Measurements from ENCODE around the gene DOCK2.

DOCK2 gene

DNA sequence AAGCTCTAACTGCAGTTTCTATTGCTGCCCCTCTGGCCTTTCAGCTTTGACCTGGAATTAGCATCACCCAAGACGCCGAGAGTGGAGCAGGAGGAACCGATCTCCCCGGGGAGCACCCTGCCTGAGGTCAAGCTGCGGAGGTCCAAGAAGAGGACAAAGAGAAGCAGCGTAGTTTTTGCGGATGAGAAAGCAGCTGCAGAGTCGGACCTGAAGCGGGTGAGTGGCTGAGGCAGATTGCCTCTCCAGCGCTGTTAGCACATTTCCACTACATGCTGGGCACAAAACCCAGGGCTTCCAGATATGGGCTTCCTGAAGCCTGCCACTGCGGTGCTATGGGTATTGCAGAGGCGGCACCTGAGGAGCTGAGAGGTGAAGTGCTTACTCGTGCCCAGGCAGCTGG is 441.9 kb downstream of the DOCK2 start:
- DNase-seq (ENCODE audit: low read depth): no peak
- TF ChIP-seq, protein P1, sequence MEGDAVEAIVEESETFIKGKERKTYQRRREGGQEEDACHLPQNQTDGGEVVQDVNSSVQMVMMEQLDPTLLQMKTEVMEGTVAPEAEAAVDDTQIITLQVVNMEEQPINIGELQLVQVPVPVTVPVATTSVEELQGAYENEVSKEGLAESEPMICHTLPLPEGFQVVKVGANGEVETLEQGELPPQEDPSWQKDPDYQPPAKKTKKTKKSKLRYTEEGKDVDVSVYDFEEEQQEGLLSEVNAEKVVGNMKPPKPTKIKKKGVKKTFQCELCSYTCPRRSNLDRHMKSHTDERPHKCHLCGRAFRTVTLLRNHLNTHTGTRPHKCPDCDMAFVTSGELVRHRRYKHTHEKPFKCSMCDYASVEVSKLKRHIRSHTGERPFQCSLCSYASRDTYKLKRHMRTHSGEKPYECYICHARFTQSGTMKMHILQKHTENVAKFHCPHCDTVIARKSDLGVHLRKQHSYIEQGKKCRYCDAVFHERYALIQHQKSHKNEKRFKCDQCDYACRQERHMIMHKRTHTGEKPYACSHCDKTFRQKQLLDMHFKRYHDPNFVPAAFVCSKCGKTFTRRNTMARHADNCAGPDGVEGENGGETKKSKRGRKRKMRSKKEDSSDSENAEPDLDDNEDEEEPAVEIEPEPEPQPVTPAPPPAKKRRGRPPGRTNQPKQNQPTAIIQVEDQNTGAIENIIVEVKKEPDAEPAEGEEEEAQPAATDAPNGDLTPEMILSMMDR (IDR thresholded peaks at IDR 0.05; ENCODE audit: insufficient read depth, low read depth, low read length, missing control alignments): no peak
- H3K4me3 ChIP-seq (ENCODE audit: low read length): no peak overlapping the region

DNA sequence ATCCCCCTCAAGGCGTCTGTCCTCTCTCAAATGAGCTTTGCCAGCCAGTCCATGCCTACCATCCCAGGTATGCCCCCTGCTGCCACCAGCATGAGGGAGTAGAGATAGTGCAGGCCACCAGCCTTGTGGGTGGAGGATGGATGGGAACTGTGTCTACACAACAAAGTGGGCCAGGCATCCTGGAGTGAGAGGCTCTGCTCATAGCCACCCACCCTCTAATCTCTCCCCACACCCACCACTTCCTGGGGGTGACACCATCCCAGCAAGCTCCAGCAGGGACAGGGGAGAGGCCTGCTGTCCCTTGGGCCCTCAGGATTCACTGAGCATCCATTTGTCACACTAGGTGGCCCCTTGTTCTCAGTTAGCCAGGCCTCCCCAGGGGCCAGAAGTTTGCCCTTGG is 443.1 kb downstream of the DOCK2 start:
- DNase-seq (ENCODE audit: low read depth): no peak
- H3K4me3 ChIP-seq (ENCODE audit: low read length): no peak overlapping the region
- TF ChIP-seq, protein P1 (IDR thresholded peaks at IDR 0.05; ENCODE audit: insufficient read depth, low read depth, low read length, missing control alignments): no peak

DNA sequence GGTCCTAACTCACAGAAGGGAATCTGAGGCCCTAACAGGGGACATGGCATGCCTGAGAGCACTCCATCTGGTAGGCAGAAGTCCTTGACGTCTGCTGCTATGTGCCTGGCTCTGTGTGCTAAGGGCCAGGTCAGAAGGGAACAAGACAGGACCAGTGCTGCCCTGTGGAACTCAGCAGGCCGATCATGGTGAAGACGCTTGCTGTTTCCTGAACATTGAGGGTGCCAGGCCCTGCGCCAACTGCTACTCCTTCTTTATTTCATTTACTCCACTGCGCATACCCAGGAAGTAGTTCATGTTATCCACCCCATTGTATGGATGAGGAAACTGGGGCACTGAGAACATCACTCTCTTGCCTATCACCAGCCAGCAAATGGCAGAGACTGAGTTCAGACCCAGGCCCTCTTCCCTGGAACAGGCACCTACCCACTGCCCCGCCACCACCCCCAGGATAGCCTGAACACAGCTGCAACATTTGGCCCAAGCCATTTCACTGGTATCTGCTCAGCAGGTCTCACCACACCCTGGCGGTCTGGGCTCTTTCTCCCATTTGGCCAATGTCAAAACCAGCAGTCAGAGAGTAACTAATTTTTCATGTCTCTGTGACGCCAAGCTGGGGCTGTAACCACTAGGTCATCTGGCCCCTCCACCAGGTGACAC is 443.8 kb downstream of the DOCK2 start:
- no peak overlapping the region for H3K4me3 ChIP-seq (ENCODE audit: low read length)
- TF ChIP-seq, protein P1 (IDR thresholded peaks at IDR 0.05; ENCODE audit: insufficient read depth, low read depth, low read length, missing control alignments): no peak
- no peak for DNase-seq (ENCODE audit: low read depth)

DNA sequence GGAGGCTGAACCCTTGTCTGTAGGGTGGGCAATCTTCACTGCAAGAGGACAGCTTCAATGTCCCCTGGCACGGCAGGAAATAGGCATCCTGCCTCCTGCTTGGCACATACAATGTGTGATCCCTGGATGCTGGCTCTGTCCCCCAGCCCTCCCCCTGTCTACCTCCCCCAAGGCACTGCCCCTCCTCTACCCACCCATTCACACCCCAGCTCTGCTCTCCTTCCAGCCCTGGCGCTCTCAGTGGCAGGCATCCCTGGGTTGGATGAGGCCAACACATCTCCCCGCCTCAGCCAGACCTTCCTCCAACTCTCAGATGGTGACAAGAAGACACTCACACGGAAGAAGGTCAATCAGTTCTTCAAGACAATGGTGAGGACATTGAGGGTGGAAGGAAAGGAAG is 444.5 kb downstream of the DOCK2 start:
- no peak for DNase-seq (ENCODE audit: low read depth)
- TF ChIP-seq, protein P1 (IDR thresholded peaks at IDR 0.05; ENCODE audit: insufficient read depth, low read depth, low read length, missing control alignments): no peak
- no peak overlapping the region for H3K4me3 ChIP-seq (ENCODE audit: low read length)

DNA sequence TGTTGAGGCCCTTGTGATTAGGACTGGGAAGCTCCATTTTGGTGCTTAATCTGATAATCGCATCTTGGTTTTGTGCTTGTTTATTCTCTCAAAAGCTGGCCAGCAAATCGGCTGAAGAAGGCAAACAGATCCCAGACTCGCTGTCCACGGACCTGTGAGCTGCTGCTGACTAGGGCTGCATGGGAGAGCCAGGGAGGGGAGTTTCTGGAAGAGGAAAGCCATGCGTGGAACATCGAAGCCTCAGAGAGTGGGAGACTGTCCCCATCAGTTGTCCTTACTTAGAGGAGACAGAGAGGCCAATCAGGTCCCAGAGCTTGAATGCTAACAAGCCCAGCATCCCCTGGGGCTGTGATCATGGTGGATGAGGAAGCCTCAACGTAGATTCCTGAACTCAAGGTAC is 445.6 kb downstream of the DOCK2 start:
- DNase-seq (ENCODE audit: low read depth): no peak
- TF ChIP-seq, protein P1 (IDR thresholded peaks at IDR 0.05; ENCODE audit: insufficient read depth, low read depth, low read length, missing control alignments): no peak
- no peak overlapping the region for H3K4me3 ChIP-seq (ENCODE audit: low read length)

DNA sequence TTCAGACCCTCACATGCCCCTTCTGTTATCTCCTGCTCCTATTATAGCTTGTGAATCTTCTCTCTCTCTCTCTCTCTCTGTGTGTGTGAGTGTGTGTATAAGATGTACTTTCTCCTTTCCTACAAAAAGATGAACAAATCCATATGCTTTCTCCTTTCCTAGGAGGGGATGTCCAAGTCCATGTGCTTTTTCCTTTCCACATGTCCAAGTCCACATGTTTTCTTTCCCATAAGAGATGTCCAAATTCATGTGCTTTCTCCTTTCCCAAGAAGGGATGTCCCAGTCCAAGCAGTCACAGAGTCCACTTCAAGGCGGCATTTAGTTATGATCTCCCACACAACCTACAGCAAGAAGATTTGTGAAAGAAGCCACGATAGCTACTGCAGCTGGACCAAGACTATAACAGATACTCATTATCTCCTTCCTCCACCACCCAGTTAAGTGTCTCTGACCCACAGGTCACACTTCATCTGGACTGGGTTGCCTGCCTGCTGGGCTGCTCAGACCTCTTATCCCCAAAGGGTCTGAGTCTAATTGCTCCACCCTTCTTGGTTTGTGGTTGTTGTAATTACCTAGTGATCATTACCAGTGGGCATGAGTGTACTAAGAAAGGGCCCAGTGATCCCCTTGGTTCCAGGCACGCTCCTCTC is 450.2 kb downstream of the DOCK2 start:
- no peak overlapping the region for H3K4me3 ChIP-seq (ENCODE audit: low read length)
- DNase-seq (ENCODE audit: low read depth): no peak
- TF ChIP-seq, protein P1 (IDR thresholded peaks at IDR 0.05; ENCODE audit: insufficient read depth, low read depth, low read length, missing control alignments): no peak
